Fibroblast of upper back skin (primary cell): ENCODE results near the gene DPPA2.
A peak's percentile ranks its signal among the peaks of the same experiment; 100 is the strongest.

Source experiments
- DNase-seq: peaks from one replicate; pipeline ENCODE4 v3.0.0-alpha.2; 2013

Gene DPPA2

DNA sequence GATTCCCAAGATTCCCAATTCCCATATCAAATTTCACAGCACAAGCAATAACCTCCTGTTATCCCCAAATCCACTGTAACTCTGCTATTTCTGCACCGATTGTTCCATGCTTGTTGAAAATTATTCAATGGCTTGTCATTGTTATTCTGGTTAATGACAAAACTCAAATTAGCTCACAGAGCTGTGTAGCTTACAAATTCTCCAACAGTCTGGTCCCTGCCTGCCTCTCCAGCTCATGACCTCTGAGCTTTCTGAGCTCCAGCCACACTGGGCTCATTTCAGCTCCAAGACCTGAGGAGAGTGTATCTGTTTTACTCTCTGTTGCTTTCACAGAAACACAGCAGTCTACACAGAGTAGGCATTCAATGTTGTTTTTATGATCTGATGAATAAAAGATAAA is 3.3 kb downstream of the DPPA2 start:
- no peak for DNase-seq

DNA sequence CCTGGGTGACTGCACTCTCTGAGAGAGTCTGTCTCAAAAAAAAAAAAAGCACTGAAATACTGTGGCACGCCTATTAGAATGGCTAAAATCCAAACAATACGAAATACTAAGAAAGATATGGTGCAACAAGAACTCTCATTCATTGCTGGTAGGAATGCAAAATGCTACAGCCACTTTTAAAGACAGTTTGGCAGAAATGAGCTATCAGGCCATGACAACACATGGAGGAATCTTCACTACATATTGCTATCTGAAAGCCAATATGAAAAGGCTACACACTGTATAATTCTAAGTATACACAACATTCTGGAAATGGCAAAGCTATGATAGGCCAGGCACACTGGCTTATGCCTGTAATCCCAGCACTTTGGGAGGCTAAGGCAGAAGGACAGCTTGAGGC is 18.8 kb downstream of the DPPA2 start:
- no peak for DNase-seq

DNA sequence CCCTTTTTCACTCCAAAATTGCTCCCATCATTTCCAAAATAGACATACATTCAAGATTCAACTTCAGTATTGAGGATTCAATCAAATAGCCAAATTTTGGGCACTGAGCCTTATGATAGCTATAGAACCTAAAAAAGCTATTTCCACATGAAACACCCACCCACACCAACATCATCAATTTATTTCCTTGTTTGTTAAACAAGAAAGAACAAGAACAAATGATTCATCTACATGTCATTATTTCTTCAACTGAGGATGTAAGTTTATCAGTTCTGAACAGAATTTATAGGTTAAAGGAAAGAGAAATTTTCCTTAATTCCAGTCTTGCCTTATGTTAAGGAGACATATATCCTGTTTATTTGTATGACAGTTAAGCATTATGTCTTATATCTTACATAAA is 32.2 kb downstream of the DPPA2 start:
- no peak for DNase-seq

DNA sequence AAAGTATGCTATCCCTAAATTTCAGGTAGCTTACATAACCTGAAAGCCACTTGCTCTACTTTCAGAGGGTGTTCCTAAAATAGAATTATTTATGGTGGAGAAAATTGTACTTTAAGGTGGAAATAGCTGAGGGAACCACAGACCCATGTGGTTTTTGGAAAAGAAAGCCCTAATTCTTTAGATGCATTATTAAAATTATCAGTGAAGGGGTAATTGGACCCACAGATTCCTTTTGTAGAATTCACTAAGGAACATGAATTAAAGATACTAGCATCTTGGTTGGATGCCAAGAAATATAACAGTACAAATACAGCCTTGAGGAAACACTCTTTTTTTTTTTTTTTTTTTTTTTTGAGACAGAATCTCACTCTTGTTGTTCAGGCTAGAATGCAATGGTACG is 37.8 kb downstream of the DPPA2 start:
- peak; percentile 6 for DNase-seq

DNA sequence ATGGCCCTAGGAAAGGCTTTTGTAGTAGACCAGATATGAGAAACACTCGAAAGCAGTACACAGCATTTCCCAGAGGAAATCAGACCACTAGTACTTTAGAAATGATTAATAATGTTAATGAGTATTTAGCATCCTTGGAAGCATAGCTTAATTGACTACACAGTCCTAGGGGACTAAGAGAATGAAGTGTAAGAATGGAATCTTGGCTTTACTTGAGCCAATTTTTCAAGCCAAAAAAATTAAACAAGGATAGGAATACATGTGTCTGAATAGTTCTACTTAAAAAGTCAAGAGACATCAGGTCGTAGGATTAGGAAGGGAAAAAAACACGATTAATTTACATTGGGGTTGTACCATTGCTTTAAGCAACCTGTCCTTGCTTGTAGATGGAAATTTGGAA is 38.2 kb downstream of the DPPA2 start:
- DNase-seq = no peak

DNA sequence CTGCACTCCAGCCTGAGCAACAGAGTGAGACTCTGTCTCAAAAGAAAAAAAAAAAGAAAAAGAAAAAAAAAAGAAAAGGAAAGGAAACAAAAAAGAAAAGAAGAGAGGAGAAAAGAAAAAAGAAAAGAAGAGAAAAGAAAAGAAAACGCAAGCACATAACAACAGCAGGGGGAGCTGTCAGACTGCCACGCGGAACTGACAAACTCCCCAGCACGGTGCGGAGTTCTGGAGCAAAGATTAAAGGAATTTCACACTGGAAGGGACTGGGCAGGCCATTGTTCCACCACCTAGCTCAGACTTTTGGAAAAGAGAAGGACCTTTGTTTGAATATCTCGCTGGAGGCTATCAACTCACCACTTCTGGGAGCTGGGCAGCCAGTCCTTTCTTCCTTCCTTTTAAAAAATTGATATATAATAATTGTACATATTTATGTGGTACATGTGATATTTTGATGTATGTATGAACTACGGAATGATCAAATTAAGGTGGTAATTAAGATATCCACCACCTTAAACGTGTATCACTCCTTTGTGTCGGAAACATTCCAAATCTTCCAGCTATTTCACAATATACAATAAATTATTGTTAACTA is 40.5 kb downstream of the DPPA2 start:
- DNase-seq = peak; percentile 42

DNA sequence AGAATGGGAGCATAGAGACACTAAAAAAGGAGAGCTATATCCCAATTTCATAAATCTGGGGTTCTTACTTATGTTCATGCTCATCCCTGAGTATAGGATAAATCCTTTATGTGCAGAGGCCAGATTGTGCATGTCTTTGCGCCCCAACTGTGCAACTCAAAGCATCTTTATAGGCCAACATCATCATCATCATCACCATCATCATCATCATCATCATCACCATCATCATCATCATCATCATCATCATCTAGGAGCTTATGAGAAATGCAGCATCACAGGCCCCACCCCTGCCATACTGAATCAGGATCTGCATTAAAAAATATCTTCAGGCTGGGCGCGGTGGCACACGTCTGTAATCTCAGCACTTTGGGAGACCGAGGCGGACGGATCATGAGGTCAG is 45.5 kb downstream of the DPPA2 start:
- no peak for DNase-seq

DNA sequence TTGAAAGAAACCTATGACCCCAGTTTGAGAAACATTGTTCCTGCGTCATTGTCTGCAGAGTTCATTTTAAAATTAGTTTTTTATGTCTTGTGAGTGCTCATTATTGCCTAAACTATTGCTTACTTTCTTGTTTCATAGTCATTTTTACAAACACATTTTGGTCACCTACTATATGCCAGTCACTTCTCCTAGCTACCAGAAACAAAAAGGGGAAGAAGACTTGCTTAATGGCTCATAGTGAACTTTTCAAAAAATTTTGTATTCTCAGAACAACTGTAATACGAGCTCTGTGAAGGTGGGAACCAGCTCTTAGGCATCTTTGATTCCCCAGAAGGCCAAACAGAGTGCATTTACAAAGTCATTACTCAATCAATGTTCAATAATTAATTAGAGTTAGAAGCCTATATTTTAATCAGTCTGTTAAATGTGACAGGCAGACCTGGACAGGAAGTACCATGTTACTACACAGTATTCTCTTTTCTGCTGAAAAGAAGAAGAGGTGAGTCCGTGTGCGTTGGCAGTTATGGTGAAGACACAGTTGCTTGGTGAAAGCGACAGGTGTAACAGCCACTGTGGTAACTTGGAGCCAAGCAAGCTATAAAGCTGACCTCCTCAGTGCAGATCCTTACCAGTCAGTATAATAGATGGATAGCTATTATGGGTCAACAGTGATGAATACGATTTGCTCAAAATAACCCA is 46.6 kb downstream of the DPPA2 start:
- DNase-seq = no peak

DNA sequence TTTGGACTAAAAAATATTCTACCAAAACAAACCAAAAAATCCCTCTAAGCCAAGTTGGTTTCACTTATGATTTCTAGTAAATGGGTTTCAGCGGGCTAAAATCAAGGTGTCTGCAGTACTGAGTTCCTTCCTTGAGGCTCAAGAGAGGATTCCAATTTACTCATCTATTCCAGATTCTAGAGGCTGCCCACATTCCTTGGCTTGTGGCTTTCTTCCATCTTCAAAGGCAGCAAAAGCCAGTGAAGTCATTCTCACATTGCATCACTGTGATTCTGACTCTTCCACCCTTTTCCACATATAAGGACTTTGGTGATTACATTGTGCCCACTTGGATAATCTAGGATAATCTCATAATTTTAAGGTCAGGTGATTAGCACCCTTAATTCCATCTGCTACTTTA is 48.1 kb downstream of the DPPA2 start:
- DNase-seq = peak; percentile 6

DNA sequence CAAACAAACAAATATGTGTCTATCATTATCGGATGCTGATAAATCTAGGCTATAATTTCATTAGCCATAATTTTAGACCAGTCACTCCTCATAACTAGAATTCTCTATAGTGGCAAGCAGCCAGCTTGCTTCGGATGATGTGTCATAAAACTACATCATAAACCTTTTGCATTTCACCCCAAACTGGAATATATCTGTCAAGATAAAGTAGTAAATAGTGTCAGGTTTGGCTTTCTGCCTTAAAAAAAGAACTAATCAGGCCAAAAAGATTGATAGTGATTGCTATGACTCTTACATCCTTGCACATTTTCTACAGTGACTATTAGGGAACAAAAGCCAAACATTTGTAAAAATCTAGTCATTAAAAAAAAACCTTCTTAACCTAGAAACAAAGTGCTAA is 51.0 kb downstream of the DPPA2 start:
- DNase-seq = peak; percentile 45

DNA sequence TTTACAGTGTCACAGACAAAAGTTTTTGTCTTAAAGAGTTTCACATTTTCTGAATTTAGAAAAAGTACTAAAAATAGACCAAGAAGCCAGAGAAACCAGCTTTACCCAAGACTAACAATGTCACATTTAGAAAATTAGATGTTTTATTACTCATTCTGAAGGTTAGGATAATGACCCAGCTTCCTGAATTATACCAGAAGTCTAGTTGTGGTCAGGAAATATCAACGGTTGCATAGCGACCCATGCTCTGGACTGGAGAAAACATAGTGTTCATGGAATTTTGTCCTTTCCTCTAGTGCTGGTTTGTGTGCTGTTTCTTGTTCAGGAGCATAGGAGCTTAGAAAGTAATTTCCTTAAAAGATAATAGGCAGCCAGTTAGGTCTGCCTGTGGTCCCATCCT is 59.0 kb downstream of the DPPA2 start:
- DNase-seq = peak; percentile 76

DNA sequence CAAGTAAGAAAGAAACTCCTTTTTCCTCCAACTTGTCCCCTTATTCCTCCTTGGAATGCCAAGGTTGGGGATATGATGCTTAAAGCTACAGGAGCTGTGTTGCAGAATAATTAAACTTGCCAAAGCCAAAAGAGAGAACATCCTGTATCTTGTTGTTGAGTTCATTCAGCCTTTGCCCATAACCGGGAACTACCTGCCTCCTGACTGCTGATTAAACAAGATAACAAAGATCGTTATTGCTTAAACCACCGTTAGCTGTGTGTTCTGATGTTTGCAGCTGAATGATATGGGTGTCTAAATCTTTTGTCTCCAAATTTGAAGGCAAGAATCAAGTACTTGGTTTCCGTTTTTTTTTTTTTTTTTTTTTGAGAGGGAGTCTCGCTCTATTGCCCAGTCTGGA is 61.5 kb downstream of the DPPA2 start:
- DNase-seq = no peak

DNA sequence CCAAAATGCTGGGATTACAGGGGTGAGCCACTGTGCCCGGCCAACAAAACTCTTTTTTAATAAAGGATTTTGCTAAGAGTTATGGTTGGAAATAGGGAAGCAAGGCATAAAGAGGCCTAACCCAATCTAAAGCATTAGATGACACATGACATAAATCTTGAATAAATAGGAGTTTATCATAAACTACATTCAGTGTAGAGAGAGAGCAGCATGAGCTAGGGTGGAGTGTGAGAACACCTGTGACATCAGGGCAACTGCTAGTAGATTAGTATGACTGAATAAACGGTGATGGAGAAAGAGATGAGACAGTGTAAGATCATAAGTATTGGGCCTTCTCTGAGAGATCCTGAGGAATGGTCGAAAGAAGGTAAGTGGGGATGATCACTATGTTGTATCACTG is 63.7 kb downstream of the DPPA2 start:
- no peak for DNase-seq
